ENCODE results near the gene CD302.
"Not testable (repeated sequence)": the region's sequence is repeated elsewhere in the genome, so short reads cannot be mapped to it uniquely, and the experiment has no call there.

Gene CD302

DNA sequence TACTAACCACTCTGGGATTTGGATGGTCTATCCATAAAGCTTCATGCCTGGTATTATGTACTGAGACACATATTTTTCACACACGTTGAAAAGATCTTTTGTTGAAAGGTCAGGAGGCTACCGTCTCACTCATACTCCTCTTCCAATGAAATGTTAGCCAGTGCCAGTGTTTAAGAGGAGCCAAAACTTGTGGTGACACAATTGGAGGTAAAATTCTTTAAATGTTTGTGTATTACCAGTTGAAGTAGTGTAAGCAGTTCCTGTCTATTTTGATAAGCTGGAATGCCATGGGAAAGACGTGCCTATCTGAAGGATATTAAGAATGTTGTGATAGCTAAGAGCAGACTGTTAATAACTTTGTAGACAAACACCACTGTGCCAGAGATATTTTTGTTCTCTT lies 53.6 kb downstream of the CD302 start:
- no peak for DNase-seq

- DNase-seq, result no peak
Observed at GRCh38 chr2:159742846-159743245, 55.2 kb downstream of the CD302 start.

DNA sequence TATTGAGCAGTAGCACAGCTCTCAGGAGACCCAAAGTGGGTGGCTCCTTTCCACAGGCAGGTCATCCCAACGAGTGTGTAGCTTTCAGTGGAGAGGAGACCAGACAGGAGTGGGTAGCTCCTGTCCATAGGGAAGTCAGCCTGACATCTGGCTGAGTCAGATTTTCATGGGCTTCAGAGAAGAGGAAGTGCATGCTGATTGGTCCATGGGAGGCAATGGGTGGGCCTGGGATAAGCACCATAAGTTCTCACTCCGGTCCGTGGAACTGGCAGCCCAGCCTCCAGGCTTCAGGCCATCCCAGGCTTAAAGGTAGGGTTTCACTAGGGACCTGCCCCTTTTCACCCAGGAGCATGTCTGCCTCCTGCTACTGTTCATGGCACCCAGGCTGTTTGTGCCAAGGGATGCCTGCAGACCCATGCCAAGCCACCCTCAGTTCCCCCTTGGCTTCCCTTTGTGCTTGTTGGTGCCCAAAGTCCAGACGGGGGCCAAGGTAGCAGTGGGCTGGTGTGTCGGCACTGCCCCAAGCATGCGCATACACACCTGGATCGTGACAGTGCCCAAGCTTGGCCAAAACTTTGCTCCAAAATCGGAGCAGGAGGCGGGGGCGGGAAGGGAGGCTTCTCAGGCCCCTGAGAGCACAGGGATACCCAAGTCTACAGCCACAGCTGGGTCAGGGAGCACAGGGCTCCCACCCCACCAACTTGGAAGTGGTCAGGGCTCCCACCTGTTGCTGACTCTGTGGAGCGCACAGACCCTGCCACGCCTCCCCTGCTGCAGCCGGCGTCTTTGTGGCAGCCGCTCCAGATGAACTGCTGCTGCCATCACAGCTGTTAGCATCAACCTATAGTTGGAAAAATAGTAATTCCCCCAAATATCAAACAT lies 59.3 kb downstream of the CD302 start:
- no peak for DNase-seq

GRCh38 chr2:159737917-159738296 lies 60.1 kb downstream of the CD302 start:
- no peak for DNase-seq

GRCh38 chr2:159737292-159737916 lies 60.6 kb downstream of the CD302 start:
- no peak for DNase-seq

- DNase-seq, result no peak
Observed at GRCh38 chr2:159736048-159736447, 62.0 kb downstream of the CD302 start.

DNA sequence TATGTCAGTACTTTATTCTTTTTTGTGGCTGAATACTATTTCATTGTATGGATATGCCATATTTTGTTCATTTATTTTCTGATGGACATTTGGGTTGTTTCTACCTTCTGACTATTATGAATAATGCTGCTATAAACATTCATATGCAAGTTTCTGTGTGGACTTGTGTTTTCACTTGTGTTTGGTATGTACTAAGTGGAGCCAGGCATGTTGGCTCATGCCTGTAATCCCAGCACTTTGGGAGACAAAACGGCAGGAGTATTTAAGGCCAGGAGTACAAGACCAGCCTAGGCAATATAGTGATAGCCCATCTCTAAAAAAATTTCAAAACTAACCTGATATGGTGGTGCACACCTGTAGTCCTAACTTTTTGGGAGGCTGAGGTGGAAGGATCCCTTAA lies 62.4 kb downstream of the CD302 start:
- no peak for DNase-seq

- no peak for DNase-seq
Observed at GRCh38 chr2:159728629-159729028, 69.4 kb downstream of the CD302 start.

DNA sequence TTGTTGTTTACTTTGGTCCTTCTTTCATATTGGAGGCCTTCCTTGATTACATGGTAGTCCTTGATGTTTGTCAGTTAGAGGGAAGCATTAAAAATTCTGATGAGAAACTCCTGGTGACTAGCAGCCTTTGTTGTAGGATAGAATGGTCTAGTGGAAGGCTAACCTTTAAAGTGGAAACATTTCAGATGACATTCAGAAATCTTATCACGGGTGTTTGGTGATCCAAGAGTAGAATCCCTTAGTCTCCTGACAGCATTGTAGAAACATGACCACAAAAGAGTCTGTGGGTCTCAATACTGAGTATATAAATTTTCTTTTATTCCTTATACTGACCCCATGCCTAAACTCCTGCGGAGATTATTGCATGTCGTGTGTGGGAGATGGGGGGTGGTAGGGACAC lies 72.3 kb downstream of the CD302 start:
- DNase-seq, result no peak

DNA sequence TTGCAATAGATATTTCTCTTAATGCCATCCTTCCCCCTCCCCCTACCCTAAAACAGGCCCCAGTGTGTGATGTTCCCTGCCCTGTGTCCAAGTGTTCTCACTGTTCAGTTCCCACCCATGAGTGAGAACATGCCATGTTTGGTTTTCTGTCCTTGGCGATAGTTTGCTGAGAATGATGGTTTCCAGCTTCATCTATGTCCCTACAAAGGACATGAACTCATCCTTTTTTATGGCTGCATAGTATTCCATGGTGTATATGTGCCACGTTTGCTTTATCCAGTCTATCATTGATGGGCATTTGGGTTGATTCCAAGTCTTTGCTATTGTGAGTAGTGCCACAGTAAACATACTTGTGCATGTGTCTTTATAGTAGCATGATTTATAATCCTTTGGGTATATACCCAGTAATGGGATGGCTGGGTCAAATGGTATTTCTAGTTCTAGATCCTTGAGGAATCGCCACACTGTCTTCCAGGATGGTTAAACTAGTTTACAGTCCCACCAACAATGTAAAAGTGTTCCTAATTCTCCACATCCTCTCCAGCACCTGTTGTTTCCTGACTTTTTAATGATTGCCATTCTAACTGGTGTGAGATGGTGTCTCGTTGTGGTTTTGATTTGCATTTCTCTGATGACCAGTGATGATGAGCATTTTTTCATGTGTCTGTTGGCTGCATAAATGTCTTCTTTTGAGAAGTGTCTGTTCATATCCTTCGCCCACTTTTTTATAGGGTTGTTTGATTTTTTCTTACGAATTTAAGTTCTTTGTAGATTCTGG lies 73.0 kb downstream of the CD302 start:
- DNase-seq, result not testable (repeated sequence)

DNA sequence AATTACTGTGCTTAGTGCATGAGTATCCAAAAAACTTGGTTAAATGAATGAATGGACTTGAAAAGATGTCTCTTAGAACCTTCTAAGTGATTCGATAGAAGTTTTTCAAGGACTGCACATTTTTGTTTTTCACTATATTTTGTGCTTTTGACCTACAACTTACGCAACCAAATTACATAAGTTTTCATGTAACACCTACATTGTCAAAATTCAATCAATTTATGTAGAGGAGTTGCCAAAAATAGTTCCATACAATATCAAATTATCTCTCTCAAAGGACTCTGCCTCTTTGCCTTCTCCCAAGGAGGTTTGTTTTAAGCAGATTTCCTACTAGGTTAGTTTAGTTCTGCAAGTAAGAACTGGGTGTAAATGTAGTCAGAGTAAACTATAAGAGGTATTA lies 75.4 kb downstream of the CD302 start:
- no peak for DNase-seq

DNA sequence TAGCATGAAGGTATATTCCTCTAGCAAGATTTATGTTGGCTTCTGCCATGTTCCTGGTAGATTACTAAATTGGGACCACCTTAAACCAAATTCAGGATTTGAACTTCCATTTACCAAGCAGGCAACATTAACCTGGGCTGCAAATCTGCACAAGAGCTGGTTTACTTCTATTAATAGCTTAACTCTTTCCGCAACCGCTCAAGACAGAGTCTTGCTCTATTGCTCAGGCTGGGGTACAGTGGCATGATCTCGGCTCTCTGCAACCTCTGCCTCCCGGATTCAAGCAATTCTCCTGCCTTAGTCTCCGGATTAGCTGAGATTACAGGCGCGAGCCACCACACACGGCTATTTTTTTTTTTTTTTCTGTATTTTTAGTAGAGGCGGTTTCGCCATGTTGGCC lies 77.3 kb downstream of the CD302 start:
- DNase-seq, result no peak
